ENCODE results near the gene CALR.

The CALR gene

GRCh38 chr19:12983542-12984142, 45.2 kb downstream of the CALR start:
- DNase-seq = peak; percentile 94

- peak; percentile 25 for DNase-seq
Measured at GRCh38 chr19:12984143-12984627, 45.8 kb downstream of the CALR start.

- peak; percentile 40 for DNase-seq
Measured at GRCh38 chr19:12984683-12985048, 46.3 kb downstream of the CALR start.

- DNase-seq = peak; percentile 62
Measured at GRCh38 chr19:12985049-12985776, 46.8 kb downstream of the CALR start.

- no peak for DNase-seq
Measured at GRCh38 chr19:12986726-12987125, 48.3 kb downstream of the CALR start.

GRCh38 chr19:12987190-12987589, 48.8 kb downstream of the CALR start:
- DNase-seq = no peak

GRCh38 chr19:12987781-12988180, 49.4 kb downstream of the CALR start:
- DNase-seq = no peak

GRCh38 chr19:12990431-12990830, 52.0 kb downstream of the CALR start:
- DNase-seq = no peak

GRCh38 chr19:12990853-12991252, 52.4 kb downstream of the CALR start:
- no peak for DNase-seq

- DNase-seq = no peak
Measured at GRCh38 chr19:12991296-12991695, 52.9 kb downstream of the CALR start.

- DNase-seq = no peak
Measured at GRCh38 chr19:12992729-12993128, 54.3 kb downstream of the CALR start.

GRCh38 chr19:12993562-12993961, 55.2 kb downstream of the CALR start:
- no peak for DNase-seq
